ENCODE results near the gene MITD1.
"Not testable (repeated sequence)": the region's sequence is repeated elsewhere in the genome, so short reads cannot be mapped to it uniquely, and the experiment has no call there.

MITD1 gene

GRCh38 chr2:99180755-99181623 is at the start of gene MITD1, which contains the start of gene MRPL30:
MITD1 (minus strand) TSS chr2:99181058; CDS start chr2:99180981, 77 bp downstream.
MRPL30 (plus strand) TSS chr2:99181184; CDS start chr2:99186204, 5,020 bp downstream.
- in situ Hi-C loops (cut with MboI; ENCODE audit: low sequenced_read_pairs), result no loop called here

DNA sequence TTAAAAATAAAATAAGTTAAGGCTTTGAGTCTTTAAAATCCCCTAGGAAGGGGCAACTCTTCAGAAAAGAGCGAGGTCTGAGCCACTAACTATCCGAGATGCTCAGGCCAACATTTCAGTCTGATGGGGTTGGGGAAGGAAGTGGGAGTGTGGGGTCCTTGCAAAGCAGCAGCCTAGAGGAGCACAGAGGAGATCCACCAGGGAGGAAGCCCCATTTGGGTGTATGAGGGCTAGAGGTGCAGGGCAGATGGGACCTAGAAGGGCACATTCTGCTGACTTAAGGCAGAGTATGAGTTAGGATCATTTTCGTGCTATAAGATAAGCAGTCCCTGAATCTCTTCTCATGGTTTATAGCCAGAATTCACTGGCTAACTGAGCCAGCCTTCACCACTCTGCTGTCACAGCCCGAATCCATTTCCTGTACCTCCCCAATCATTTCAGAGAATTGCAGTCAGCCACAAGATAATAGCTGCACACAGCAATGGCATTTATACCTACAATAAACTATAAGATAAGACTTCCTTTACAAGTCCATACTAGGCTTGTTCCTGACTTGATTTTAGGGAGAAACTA is 37.2 kb upstream of the MITD1 start:
- in situ Hi-C loops (cut with MboI; ENCODE audit: low sequenced_read_pairs), result no loop called here

DNA sequence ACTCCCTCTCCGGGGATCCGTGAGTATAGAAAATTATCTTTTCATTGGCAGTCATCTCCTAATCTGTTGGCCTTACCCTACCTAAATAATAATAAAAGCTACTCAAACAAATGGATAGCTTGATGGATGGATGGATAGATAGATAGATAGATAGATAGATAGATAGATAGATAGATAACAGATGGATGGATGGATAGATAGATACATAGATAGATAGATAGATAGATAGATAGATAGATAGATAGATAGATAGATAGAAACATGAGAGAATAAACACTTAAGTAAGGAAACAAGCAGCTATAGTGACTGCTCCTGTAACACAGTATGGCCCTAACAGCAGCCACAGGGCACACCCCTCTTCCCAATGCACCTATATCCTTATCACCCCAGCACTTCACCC is 35.2 kb upstream of the MITD1 start:
- in situ Hi-C loops (cut with MboI; ENCODE audit: low sequenced_read_pairs), result no loop called here

- in situ Hi-C loops (cut with MboI; ENCODE audit: low sequenced_read_pairs), result no loop called here
Observed at GRCh38 chr2:99205491-99205890, 24.6 kb upstream of the MITD1 start.

DNA sequence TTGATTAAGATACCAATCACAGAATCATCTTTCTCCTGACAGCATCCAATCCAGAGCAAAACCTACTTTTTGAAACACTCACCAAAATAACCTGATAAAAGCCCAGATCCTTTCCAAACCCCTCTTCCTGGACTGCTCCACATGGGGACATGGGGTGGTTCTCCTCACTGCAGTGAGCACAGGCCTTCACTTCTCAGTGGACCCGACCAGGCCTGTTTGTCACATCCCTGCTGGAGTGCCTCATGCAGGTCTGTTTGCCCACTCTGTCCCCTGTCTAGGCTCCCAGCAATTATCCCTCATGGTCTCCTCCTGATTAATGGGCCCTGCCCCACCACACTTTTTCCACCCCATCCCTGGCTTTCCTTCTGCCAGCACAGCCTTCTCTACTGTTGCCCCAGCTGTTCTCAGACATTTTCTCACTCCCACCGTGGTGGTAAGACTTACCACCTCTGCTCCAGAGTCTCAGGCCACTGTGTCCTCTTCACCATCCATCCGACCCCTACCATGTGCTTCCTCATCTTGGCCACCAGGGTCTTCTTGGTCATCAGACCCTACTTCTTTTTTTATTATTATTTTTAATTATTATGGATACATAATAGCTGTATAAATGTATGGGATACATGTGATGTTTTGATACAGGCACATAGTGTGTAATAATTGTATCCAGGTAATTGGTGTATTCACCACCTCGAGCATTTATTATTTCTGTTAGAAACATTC is 21.3 kb upstream of the MITD1 start:
- in situ Hi-C loops (cut with MboI; ENCODE audit: low sequenced_read_pairs), result no loop called here

DNA sequence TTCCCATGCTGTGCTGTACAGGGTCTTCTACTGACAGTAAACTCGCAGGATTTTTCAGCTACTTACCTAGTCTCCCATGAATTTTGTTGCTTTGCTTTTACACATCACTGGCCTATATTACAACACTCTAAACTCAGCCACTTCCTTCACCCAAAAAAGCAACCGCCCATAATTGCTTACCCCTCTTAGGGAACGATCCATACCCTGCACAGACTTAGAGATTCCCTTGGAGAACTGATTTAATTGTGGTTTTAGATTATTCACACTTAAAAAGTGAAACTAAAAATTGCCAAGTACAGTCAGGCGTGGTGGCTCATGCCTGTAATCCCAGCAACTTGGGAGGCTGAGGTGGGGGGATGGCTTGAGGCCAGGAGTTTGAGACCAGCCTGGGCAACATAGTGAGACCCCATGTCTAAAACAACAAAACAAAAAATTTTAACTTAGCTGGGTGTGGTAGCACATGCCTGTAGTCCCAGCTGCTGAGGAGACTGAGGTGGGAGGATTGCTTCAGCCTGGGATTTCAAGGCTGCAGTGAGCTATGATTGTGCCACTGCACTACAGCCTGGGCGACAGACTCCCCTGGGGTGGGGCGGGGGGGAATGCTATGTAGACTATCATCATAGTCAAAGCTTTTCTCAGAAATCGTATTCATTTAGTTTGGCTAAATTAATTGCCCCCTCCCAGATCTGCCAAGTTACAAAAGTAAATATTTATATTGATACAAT is 19.4 kb upstream of the MITD1 start:
- in situ Hi-C loops (cut with MboI; ENCODE audit: low sequenced_read_pairs), result no loop called here

DNA sequence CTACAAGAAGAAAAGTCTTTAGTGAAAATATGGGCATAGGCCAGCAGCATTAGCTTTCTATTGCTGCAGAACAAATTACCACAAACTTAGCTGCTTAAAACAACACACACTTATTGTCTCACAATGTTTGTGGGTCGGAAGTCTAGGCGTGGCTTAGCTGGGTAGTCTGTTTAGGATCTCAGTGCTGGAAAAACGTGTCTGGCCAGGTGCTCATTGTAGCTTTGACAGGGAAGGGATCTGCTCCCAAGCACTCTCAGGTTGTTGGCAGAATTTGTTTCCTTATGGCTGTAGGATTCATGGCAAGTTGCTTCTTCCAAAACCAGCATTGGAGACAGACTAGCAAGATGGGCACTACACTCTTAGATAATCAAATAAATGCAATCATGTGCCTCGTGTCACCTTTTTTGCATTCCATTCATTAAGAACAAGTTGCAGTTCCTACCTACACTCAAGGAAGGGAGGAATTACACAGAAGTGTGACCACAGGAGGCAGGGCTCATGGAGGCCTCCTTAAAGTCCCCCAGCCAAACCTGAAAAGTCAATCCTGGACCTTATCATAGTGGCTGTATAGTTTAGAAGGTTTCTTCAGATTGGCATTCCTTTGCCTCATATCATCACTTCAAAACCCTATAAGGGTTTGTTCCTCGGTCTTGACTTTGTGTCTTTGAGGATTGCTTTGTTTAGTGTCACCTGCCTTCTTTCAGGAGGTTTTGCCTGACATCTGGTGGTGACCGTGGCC is 17.4 kb upstream of the MITD1 start:
- in situ Hi-C loops (cut with MboI; ENCODE audit: low sequenced_read_pairs), result no loop called here

DNA sequence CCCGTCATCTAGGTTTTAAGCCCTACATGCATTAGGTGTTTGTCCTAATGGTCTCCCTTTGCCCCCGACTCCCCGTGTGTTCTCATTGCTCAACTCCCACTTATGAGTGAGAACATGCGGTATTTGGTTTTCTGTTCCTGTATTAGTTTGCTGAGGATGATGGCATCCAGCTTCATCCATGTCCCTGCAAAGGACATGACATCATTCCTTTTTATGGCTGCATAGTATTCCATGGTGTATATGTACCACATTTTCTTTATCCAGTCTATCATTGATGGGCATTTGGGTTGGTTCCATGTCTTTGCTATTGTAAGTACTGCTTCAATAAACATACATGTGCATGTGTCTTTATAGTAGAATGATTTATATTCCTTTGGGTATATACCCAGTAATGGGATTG is 11.5 kb upstream of the MITD1 start:
- in situ Hi-C loops (cut with MboI; ENCODE audit: low sequenced_read_pairs), result not testable (repeated sequence)

DNA sequence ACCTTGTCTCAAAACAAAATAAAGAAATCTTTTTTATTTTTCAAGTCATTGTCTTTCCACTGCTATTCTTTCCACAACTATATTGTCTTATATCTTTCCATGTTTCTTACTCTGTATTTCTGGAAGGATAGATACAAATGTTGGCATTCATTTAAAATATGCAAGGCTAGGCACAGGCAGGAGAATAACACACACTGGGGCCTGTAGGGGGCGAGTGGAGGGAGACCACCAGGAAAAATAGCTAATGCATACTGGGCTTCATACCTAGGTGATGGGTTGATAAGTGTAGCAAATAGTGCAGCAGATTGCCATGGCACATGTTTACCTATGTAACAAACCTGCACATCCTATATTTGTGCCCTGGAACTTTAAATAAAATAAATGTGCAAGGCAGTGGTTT is 9.7 kb upstream of the MITD1 start:
- in situ Hi-C loops (cut with MboI; ENCODE audit: low sequenced_read_pairs), result no loop called here

GRCh38 chr2:99188357-99188756 is 7.5 kb upstream of the MITD1 start:
- in situ Hi-C loops (cut with MboI; ENCODE audit: low sequenced_read_pairs), result no loop called here

- in situ Hi-C loops (cut with MboI; ENCODE audit: low sequenced_read_pairs), result no loop called here
Observed at GRCh38 chr2:99187011-99187410, 6.2 kb upstream of the MITD1 start.

DNA sequence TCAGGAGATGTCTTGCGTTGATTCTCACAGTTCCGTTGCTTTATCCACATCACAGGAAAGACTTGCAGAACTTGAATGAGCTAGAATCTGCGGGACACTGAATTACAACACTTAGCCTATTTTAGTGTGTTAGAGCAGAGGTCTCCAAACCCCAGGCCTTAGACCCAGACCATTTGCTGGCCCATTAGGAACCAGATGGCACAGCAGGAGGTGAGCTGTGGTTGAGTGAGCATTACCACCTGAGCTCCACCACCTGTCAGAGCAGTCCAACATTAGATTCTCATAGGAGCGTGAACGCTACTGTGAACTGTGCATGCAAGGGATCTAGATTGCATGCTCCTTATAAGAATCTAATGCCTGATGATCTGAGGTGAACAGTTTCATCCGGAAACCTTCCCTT is 4.0 kb upstream of the MITD1 start:
- in situ Hi-C loops (cut with MboI; ENCODE audit: low sequenced_read_pairs), result no loop called here

- in situ Hi-C loops (cut with MboI; ENCODE audit: low sequenced_read_pairs), result no loop called here
Observed at GRCh38 chr2:99183025-99183424, 2.2 kb upstream of the MITD1 start.

- in situ Hi-C loops (cut with MboI; ENCODE audit: low sequenced_read_pairs), result no loop called here
Observed at GRCh38 chr2:99181624-99182000, 754 bp upstream of the MITD1 start.

DNA sequence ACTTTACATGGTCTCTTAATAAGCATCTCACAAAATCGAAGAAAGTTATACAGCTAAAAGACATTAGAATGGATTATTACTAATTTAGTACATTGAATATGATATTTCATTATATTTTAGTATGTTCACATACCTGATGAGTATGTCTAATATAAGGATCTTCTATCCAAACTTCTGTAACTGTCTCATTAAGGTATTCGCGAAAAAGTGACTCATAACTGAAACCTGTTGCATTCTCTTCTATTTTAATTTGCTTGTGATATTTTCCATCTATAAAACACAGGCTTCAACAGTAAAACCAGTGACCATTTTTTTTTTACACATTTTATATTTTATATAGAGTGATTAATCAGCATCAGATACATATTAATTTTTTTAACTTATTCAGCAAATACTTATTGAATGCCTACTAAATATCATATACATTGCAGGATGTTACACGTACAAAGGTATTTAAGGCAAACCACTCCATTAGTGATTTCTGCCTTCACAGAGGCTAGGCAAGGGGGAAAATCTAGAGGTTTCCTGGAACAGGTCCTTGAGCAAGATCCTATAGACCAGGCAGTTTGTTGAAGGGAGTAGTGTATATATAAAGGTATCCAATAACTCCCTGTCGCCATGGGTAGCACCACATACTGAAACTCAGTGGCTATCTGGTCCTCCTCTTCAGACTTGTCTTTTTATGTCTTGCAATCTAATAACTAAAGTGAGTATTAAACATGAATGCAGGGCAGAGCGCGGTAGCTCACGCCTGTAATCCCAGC is 9.3 kb downstream of the MITD1 start:
- in situ Hi-C loops (cut with MboI; ENCODE audit: low sequenced_read_pairs), result no loop called here

GRCh38 chr2:99169534-99169933 is 11.3 kb downstream of the MITD1 start:
- in situ Hi-C loops (cut with MboI; ENCODE audit: low sequenced_read_pairs), result no loop called here

DNA sequence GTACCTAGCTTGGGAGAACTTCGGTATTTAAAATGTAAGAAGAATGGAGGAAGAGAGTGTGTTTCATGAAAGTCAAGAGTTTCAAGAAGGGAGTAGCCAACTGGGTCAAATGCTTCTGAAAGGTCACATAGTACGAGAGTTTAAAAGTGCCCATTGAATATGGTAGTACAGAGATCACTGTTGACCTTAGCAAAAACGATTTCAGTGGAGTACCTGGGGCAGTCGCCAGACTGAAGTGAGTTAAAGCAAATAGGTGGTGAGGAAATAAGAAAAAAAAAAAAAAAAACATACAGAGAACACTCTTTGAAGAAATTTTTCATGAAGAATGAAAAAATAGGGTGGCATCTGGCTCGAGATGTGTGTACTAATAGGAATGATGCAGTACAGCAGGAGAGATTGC is 14.6 kb downstream of the MITD1 start:
- in situ Hi-C loops (cut with MboI; ENCODE audit: low sequenced_read_pairs), result no loop called here

- in situ Hi-C loops (cut with MboI; ENCODE audit: low sequenced_read_pairs), result no loop called here
Observed at GRCh38 chr2:99159594-99159993, 21.3 kb downstream of the MITD1 start.

GRCh38 chr2:99158599-99158998 is 22.3 kb downstream of the MITD1 start:
- in situ Hi-C loops (cut with MboI; ENCODE audit: low sequenced_read_pairs), result no loop called here

- in situ Hi-C loops (cut with MboI; ENCODE audit: low sequenced_read_pairs), result no loop called here
Observed at GRCh38 chr2:99156891-99157290, 24.0 kb downstream of the MITD1 start.

All from hTERT RPE-1 (cell line).